ENCODE data around the gene KCNB1.

DNA sequence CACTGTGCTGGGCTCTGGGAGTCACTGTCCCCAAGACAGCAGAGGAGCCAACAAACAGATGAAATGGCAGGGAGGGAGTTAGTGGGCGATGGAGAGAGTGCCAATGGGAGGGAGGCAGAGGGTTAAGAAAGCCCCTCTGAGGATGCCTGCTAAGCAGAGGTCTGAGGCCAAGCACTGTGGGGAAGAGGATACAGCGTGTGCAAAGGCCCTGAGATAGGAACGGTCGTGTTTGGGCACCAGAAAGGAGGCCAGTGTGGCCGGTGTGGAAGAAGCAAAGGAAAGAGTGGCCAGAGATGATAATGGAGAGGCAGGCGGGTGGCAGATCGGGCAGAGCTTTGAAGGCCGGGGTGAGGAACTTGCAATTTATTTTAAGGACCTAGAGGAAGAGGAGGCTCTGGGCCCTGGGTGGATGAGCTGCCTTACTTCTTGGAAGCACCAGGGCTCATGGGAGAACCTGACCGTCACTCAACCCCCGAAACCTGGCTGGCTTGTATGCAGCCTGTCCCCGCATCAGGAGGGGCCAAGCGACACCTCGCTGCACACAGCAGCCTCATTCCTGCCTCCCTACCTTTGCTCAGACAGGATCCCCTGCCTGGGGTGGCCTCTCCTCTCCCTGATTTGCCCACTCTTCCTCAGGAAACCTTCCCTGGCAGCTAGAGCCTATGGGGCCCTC lies 73.0 kb downstream of the KCNB1 start:
- TF ChIP-seq CTCF (IDR thresholded peaks at IDR 0.05) (no peak), POLR2AphosphoS5 (IDR thresholded peaks at IDR 0.05) (no peak)

All from breast epithelium (tissue), 3 donors.